ENCODE results near the gene SUSD3. TPM values are rescaled to one million over a fixed set of nuclear protein-coding genes. Genes with fewer than 3 reads are reported as not detected.

The SUSD3 gene
- total and polyA plus RNA-seq, 10 of the 15 experiments (the other 5 are each of a cell fraction or from before 2014, with no cell fraction given): 2.5 to 92.0 (median 31.1) TPM

DNA sequence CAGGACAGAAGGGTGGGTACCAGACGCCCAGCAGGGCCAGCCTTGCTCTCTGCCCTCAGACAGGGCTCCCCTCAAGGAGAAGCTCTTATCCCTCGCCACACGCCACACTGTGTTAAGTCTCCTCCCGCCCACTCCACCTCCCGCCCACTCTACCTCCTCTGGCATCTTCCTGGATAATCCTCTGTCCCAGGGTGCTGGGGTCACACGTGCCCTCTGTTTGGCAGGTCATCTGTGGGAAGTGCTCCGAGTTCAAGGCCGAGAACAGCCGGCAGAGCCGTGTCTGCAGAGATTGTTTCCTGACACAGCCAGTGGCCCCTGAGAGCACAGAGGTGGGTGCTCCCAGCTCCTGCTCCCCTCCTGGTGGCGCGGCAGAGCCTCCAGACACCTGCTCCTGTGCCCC is 26.0 kb upstream of the SUSD3 start:
- H3K4me3 ChIP-seq: no peak overlapping the region
- H3K79me2 ChIP-seq (ENCODE audit: control insufficient read depth, insufficient read depth, low read length): no peaks in the 10 kb centered on the region
- WGBS (ENCODE audit: insufficient coverage, insufficient replicate concordance, low lambda C conversion rate, missing lambda C conversion rate): 89% methylated on average over 11 of the region's 12 CpGs
- ChIA-PET CTCF (interaction anchor here (1.3 to 1.4 kb wide), 2 partner anchors 76 to 78 kb away, joined by 3 read pairs; no protein-coding TSS in a partner anchor), SMC1A (ENCODE audit: uncharacterized antibody, unreplicated experiment) (no interaction called here), RAD21 (ENCODE audit: unreplicated experiment) (interaction anchor here (1.7 kb wide), 1 partner anchor 28 kb away, joined by 6 read pairs; no protein-coding TSS in a partner anchor), POLR2A (interaction anchor here (1.2 kb wide), 1 partner anchor 57 kb away, joined by 3 read pairs; no protein-coding TSS in a partner anchor)
- H3K4me2 ChIP-seq (ENCODE audit: control insufficient read depth, insufficient read depth): no peak overlapping the region
- H3K27ac ChIP-seq (ENCODE audit: control insufficient read depth, insufficient read depth): no peak overlapping the region
- peaks cover 0 to 6% of the 10 kb centered on the region in 2 experiments for H3K36me3 ChIP-seq (ENCODE audit: control insufficient read depth in 2 of 2, insufficient read depth in 2 of 2, low read length in 1 of 2)
- in situ Hi-C loops (cut with MboI): no loop called here
- FAIRE-seq (no peak), ATAC-seq (no peak), DNase-seq (ENCODE audit: low read depth, low spot score) (no peak)
- H3K27me3 ChIP-seq (replicated peaks in 1 of 2; ENCODE audit: control insufficient read depth in 2 of 2, insufficient read depth in 2 of 2, low read length in 1 of 2): no peaks in the 10 kb centered on the region
- intact Hi-C loops (cut with micrococcal nuclease; ENCODE audit: unreplicated experiment): no loop called here
- no peak overlapping the region for H2AFZ ChIP-seq (ENCODE audit: control insufficient read depth, low read depth, low read length)
- H3K4me1 ChIP-seq (ENCODE audit: control insufficient read depth, insufficient read depth, low read length): peaks cover 20% of the 10 kb centered on the region
- TF ChIP-seq CHD4 (IDR thresholded peaks at IDR 0.05) (no peak), SMAD5 (IDR thresholded peaks at IDR 0.05; ENCODE audit: low read depth) (no peak), LARP7 (IDR thresholded peaks at IDR 0.05) (no peak)
- no TSS peak for BruUV-seq (replicated peaks)
- H3K9me3 ChIP-seq (replicated peaks; ENCODE audit: control insufficient read depth, insufficient read depth, low read length): no peaks in the 10 kb centered on the region
- no peak overlapping the region for H3K9ac ChIP-seq (ENCODE audit: control insufficient read depth, insufficient read depth, low read length)
- no peaks in the 10 kb centered on the region for H4K20me1 ChIP-seq (ENCODE audit: control insufficient read depth, insufficient read depth)

- ChIA-PET CTCF (interaction anchor here (1.0 kb wide), 1 partner anchor 27 kb away, joined by 3 read pairs; no protein-coding TSS in a partner anchor), SMC1A (ENCODE audit: uncharacterized antibody, unreplicated experiment) (interaction anchor here (0.7 kb wide), 1 partner anchor 1915 kb away, joined by 3 read pairs; no protein-coding TSS in a partner anchor), RAD21 (ENCODE audit: unreplicated experiment) (interaction anchor here (0.6 to 1.7 kb wide), 2 partner anchors 27 to 58 kb away, joined by 6 read pairs; no protein-coding TSS in a partner anchor), POLR2A (interaction anchor here (0.5 to 1.2 kb wide), 3 partner anchors 9 to 58 kb away, joined by 3 to 15 read pairs (median 3); no protein-coding TSS in a partner anchor)
- ATAC-seq: no peak
- no peak for FAIRE-seq
- peaks cover 0 to 6% of the 10 kb centered on the region in 2 experiments for H3K36me3 ChIP-seq (ENCODE audit: control insufficient read depth in 2 of 2, insufficient read depth in 2 of 2, low read length in 1 of 2)
- TF ChIP-seq IKZF2 (IDR thresholded peaks at IDR 0.05) (no peak), SPI1 (IDR thresholded peaks at IDR 0.05; ENCODE audit: borderline replicate concordance, insufficient read depth, low read depth, low read length) (peak; percentile 21; the same call in 1 of the 2 replicates)
- H4K20me1 ChIP-seq (ENCODE audit: control insufficient read depth, insufficient read depth): no peaks in the 10 kb centered on the region
- no peak overlapping the region for H3K4me3 ChIP-seq
- H3K9ac ChIP-seq (ENCODE audit: control insufficient read depth, insufficient read depth, low read length): no peak overlapping the region
- peak overlapping the region; percentile 22; the same call in 1 of the 2 replicates for H3K4me2 ChIP-seq (ENCODE audit: control insufficient read depth, insufficient read depth)
- no peaks in the 10 kb centered on the region for H3K27me3 ChIP-seq (replicated peaks in 1 of 2; ENCODE audit: control insufficient read depth in 2 of 2, insufficient read depth in 2 of 2, low read length in 1 of 2)
- H2AFZ ChIP-seq (ENCODE audit: control insufficient read depth, low read depth, low read length): no peak overlapping the region
- intact Hi-C loops (cut with micrococcal nuclease; ENCODE audit: unreplicated experiment): no loop called here
- WGBS (ENCODE audit: insufficient coverage, insufficient replicate concordance, low lambda C conversion rate, missing lambda C conversion rate): 32% methylated on average over 6 of the region's 6 CpGs
- no peaks in the 10 kb centered on the region for H3K9me3 ChIP-seq (replicated peaks; ENCODE audit: control insufficient read depth, insufficient read depth, low read length)
- in situ Hi-C loops (cut with MboI): no loop called here
- H3K4me1 ChIP-seq (ENCODE audit: control insufficient read depth, insufficient read depth, low read length): peaks cover 11% of the 10 kb centered on the region
- no peak for DNase-seq (ENCODE audit: low read depth, low spot score)
- H3K79me2 ChIP-seq (ENCODE audit: control insufficient read depth, insufficient read depth, low read length): no peaks in the 10 kb centered on the region
- no TSS peak for BruUV-seq (replicated peaks)
- no peak overlapping the region for H3K27ac ChIP-seq (ENCODE audit: control insufficient read depth, insufficient read depth)
Measured at GRCh38 chr9:93033531-93033930, 25.0 kb upstream of the SUSD3 start.
